H1 (cell line): ENCODE results near the gene UTP14C. TPM values are rescaled to one million over a fixed set of nuclear protein-coding genes. Genes with fewer than 3 reads are reported as not detected.

Experiments used
- CTCF ChIA-PET: fragments of 300-600 bp; sonication (Branson Sonifier 250); formaldehyde crosslinking; loops from one replicate; lab custom pipeline; 2021; ENCODE audit not compliant: partially characterized antibody; lab: Charles Lee
- POLR2A ChIA-PET: fragments of 300-600 bp; sonication (Branson Sonifier 250); formaldehyde crosslinking; loops from one replicate; lab custom pipeline; 2021; ENCODE audit warnings: inconsistent platforms; ENCODE audit not compliant: partially characterized antibody; lab: Charles Lee
- DNase-seq, 2 experiments: peaks; one replicate each; pipeline versions ENCODE4 v3.0.0 to v3.0.0-alpha.2; 2010 to 2022; ENCODE audit warnings: low spot score in 2 of 2, low read depth in 1 of 2, mixed read lengths in 1 of 2
- FAIRE-seq: peaks from 2 replicates; lab custom pipeline; 2011; peaks lifted over from hg19 to GRCh38; lab: Jason Lieb, UNC
- H2AFZ ChIP-seq: 2 replicates; pipeline ENCODE4 v1.8.1; 2012; ENCODE audit warnings: low read length, inconsistent platforms
- H2AK5ac ChIP-seq: 2 replicates; pipeline ENCODE4 v1.6.1; 2013; ENCODE audit warnings: low read depth, low read length
- H2BK120ac ChIP-seq: replicated peaks from 2 replicates; pipeline ENCODE3; 2013; ENCODE audit warnings: low read depth, low read length, inconsistent platforms
- H2BK12ac ChIP-seq: 2 replicates; pipeline ENCODE4 v1.6.1; 2013; ENCODE audit warnings: low read depth, low read length
- H2BK15ac ChIP-seq: 2 replicates; pipeline ENCODE4 v1.6.1; 2013; ENCODE audit warnings: low read length
- H2BK20ac ChIP-seq: 2 replicates; pipeline ENCODE4 v1.6.1; 2013; ENCODE audit warnings: low read length
- H2BK5ac ChIP-seq: 2 replicates; pipeline ENCODE4 v1.6.1; 2013; ENCODE audit warnings: low read depth, low read length
- H3K14ac ChIP-seq: 2 replicates; pipeline ENCODE4 v1.6.1; 2013; ENCODE audit warnings: inconsistent platforms; ENCODE audit not compliant: insufficient read length
- H3K18ac ChIP-seq: 2 replicates; pipeline ENCODE4 v1.6.1; 2013; ENCODE audit warnings: low read length; ENCODE audit errors: extremely low read depth
- H3K23ac ChIP-seq: 2 replicates; pipeline ENCODE4 v1.6.1; 2013; ENCODE audit warnings: inconsistent platforms; ENCODE audit not compliant: insufficient read length
- H3K23me2 ChIP-seq: 2 replicates; pipeline ENCODE4 v1.6.1; 2013; ENCODE audit warnings: low read depth, low read length
- H3K27ac ChIP-seq: 2 replicates; pipeline ENCODE4 v1.6.1; 2011; ENCODE audit warnings: low read depth, low read length, inconsistent platforms
- H3K27me3 ChIP-seq, 4 experiments: replicated peaks in 1 of 4; 1 replicate in 1 of 4; 2 replicates in 3 of 4; pipeline versions ENCODE4 v1.6.1 to v1.8.1; 2011 to 2013; ENCODE audit warnings: low read length in 3 of 4, mild to moderate bottlenecking in 3 of 4, inconsistent platforms in 2 of 4, mixed read lengths in 2 of 4, moderate library complexity in 1 of 4; ENCODE audit not compliant: control insufficient read depth in 3 of 4, insufficient read depth in 3 of 4; ENCODE audit errors: extremely low read depth in 1 of 4
- H3K36me3 ChIP-seq, 4 experiments: 2 replicates each; pipeline versions ENCODE4 v1.6.1 to v1.8.1; 2011 to 2013; ENCODE audit warnings: mild to moderate bottlenecking in 4 of 4, low read length in 3 of 4, moderate library complexity in 2 of 4, control low read depth in 1 of 4, inconsistent platforms in 1 of 4; ENCODE audit not compliant: insufficient read depth in 4 of 4, control insufficient read depth in 2 of 4
- H3K4ac ChIP-seq: replicated peaks from 2 replicates; pipeline ENCODE3; 2013; ENCODE audit warnings: low read length, low read depth, mixed read lengths, inconsistent platforms; ENCODE audit not compliant: insufficient read length
- H3K4me1 ChIP-seq, 4 experiments: replicated peaks in 1 of 4; 1 replicate in 1 of 4; 2 replicates in 3 of 4; pipeline versions ENCODE4 v1.6.1 to v1.8.1; 2011 to 2013; ENCODE audit warnings: low read length in 3 of 4, inconsistent platforms in 2 of 4, mixed read lengths in 1 of 4; ENCODE audit not compliant: insufficient read depth in 4 of 4, control insufficient read depth in 3 of 4
- H3K4me2 ChIP-seq, 2 experiments: 2 replicates each; pipeline versions ENCODE4 v1.6.1 to v1.8.1; 2011 to 2013; ENCODE audit warnings: low read depth in 2 of 2, low read length in 2 of 2, control low read depth in 1 of 2, inconsistent platforms in 1 of 2, mild to moderate bottlenecking in 1 of 2; ENCODE audit not compliant: insufficient read depth in 1 of 2
- H3K4me3 ChIP-seq, 4 experiments: fragments of 200-600, 300-600 bp in 1 of 4; sonication (generic), shearing (Covaris generic), sonication (Bioruptor Twin) in 1 of 4; 2 replicates each; pipeline versions ENCODE4 v1.5.1 to v1.8.1; 2011 to 2016; ENCODE audit warnings: low read length in 4 of 4, low read depth in 3 of 4, control low read depth in 2 of 4, inconsistent platforms in 2 of 4, mild to moderate bottlenecking in 2 of 4, mixed read lengths in 1 of 4, moderate library complexity in 1 of 4; ENCODE audit not compliant: insufficient read depth in 2 of 4; ENCODE audit errors: extremely low read depth in 1 of 4
- H3K56ac ChIP-seq: replicated peaks from 2 replicates; pipeline ENCODE3; 2013; ENCODE audit warnings: low read depth, mild to moderate bottlenecking, mixed read lengths, low read length, inconsistent platforms; ENCODE audit not compliant: insufficient read length
- H3K79me1 ChIP-seq: 2 replicates; pipeline ENCODE4 v1.6.1; 2013; ENCODE audit warnings: low read depth, low read length, control low read depth
- H3K79me2 ChIP-seq, 2 experiments: 2 replicates each; pipeline versions ENCODE4 v1.6.1 to v1.8.1; 2012 to 2013; ENCODE audit warnings: low read length in 2 of 2, mild to moderate bottlenecking in 2 of 2, inconsistent platforms in 1 of 2; ENCODE audit not compliant: insufficient read depth in 2 of 2, control insufficient read depth in 1 of 2
- H3K9ac ChIP-seq, 4 experiments: replicated peaks in 1 of 4; 1 replicate in 1 of 4; 2 replicates in 3 of 4; pipeline versions ENCODE4 v1.6.1 to v1.8.1; 2011 to 2013; ENCODE audit warnings: low read depth in 3 of 4, low read length in 3 of 4, control low read depth in 2 of 4, mild to moderate bottlenecking in 2 of 4, moderate library complexity in 2 of 4, inconsistent platforms in 1 of 4; ENCODE audit errors: extremely low read depth in 1 of 4
- H3K9me3 ChIP-seq, 2 experiments: 2 replicates each; pipeline versions ENCODE4 v1.6.1 to v1.8.1; 2012 to 2013; ENCODE audit warnings: mild to moderate bottlenecking in 2 of 2, moderate library complexity in 2 of 2, control low read depth in 1 of 2, inconsistent platforms in 1 of 2, low read depth in 1 of 2, low read length in 1 of 2, mixed read lengths in 1 of 2; ENCODE audit not compliant: insufficient read depth in 2 of 2
- H4K20me1 ChIP-seq, 2 experiments: replicated peaks in 1 of 2; 2 replicates each; pipeline versions ENCODE3 to v1.8.1; 2011 to 2013; ENCODE audit warnings: inconsistent platforms in 2 of 2, low read length in 2 of 2, mild to moderate bottlenecking in 1 of 2; ENCODE audit not compliant: insufficient read depth in 2 of 2, control insufficient read depth in 1 of 2
- H4K5ac ChIP-seq: 2 replicates; pipeline ENCODE4 v1.6.1; 2013; ENCODE audit warnings: low read length, low read depth, mixed read lengths, inconsistent platforms; ENCODE audit not compliant: insufficient read length
- H4K8ac ChIP-seq: 2 replicates; pipeline ENCODE4 v1.8.0; 2013; ENCODE audit warnings: mild to moderate bottlenecking, moderate library complexity, low read length, inconsistent platforms; ENCODE audit not compliant: insufficient read depth; ENCODE audit errors: extremely low read depth
- H4K91ac ChIP-seq: replicated peaks from 2 replicates; pipeline ENCODE3; 2013; ENCODE audit warnings: low read length, mixed read lengths, inconsistent platforms; ENCODE audit not compliant: insufficient read length
- HDAC2 ChIP-seq, 2 experiments: fragments of 300-600 bp in 1 of 2; sonication (generic) in 1 of 2; IDR thresholded peaks; 2 replicates each; pipeline ENCODE4 v1.6.1; 2011 to 2012; ENCODE audit warnings: low read depth in 2 of 2, low read length in 2 of 2, mild to moderate bottlenecking in 2 of 2, moderate library complexity in 2 of 2, borderline replicate concordance in 1 of 2, inconsistent platforms in 1 of 2
- SP1 ChIP-seq: IDR thresholded peaks from 2 replicates; pipeline ENCODE4 v1.6.1; 2011; ENCODE audit warnings: low read depth, low read length
- WGBS, 2 experiments: shearing (Covaris generic) in 1 of 2; methylation state at CpG; one replicate each; pipeline versions ENCODE4 v1.1.6 to v1.1.7; 2013 to 2015; ENCODE audit warnings: low lambda C conversion rate in 2 of 2, mixed read lengths in 2 of 2, inconsistent platforms in 1 of 2, low coverage in 1 of 2, missing lambda C conversion rate in 1 of 2; ENCODE audit not compliant: insufficient replicate concordance in 2 of 2, insufficient coverage in 1 of 2, insufficient read length in 1 of 2; ENCODE audit errors: extremely low coverage in 1 of 2, missing lambda C conversion rate in 1 of 2; 5-methylcytosine and 5-hydroxymethylcytosine counted together
- polyA plus RNA-seq, 7 experiments: library from polyadenylated mRNA; depleted of rRNA in 3 of 7; stranded (reverse) in 5 of 7; unstranded in 2 of 7; fragments of >200 nt in 5 of 7; fragments of 200-250 nt in 2 of 7; gene quantifications; 1 replicate in 5 of 7; 2 replicates in 1 of 7; 4 replicates in 1 of 7; pipeline versions ENCODE4 v1.2.1 to v1.2.3, GENCODE V29; 2011 to 2013; ENCODE audit warnings: missing spikeins in 2 of 7, mixed read lengths in 2 of 7
- total RNA-seq: library from RNA; stranded (reverse); fragmentation: NEBNext Ultra II Directional; extraction: Animal tissue kit (Norgen Biotek cat#: 25700); gene quantifications from 2 replicates; pipeline ENCODE4 v1.2.1, GENCODE V29; 2021

Gene UTP14C
- total and polyA plus RNA-seq, 2 of the 8 experiments (the other 6 are each of a cell fraction or from before 2014, with no cell fraction given) = 6.8 to 22.7 TPM

GRCh38 chr13:52006523-52007245, 17.8 kb upstream of the UTP14C start:
- Histone ChIP-seq H3K4ac (no peak overlapping the region), H3K79me2 (0 out of 4 replicates have a peak, but pooled peaks cover 0 to 2% of the 10 kb centered on the region in 2 experiments), H4K91ac (no peak overlapping the region)
- TF ChIP-seq HDAC2 (IDR thresholded peaks at IDR 0.05; ENCODE audit: borderline replicate concordance in 1 of 2, low read depth in 2 of 2, low read length in 2 of 2) = no peak
- no peak for TF ChIP-seq SP1

More at GRCh38 chr13:52006523-52007245, 17.8 kb upstream of the UTP14C start:
- Histone ChIP-seq H3K23ac (no peak overlapping the region), H2AFZ (no peak overlapping the region), H4K20me1 (peaks cover 0 to 9% of the 10 kb centered on the region in 2 experiments), H2BK20ac (no peak overlapping the region), H3K79me1 (peaks cover 4% of the 10 kb centered on the region), H3K18ac (no peak overlapping the region), H2BK15ac (no peak overlapping the region), H3K4me2 (no peak overlapping the region), H2AK5ac (no peak overlapping the region), H2BK120ac (no peak overlapping the region), H3K9me3 (no peaks in the 10 kb centered on the region), H3K4me1 (peaks cover 0 to 4% (median 0%) of the 10 kb centered on the region in 4 experiments; a peak in 2 of 7 replicates), H3K23me2 (peaks cover 8% of the 10 kb centered on the region), H3K27ac (no peak overlapping the region), H2BK5ac (no peak overlapping the region), H3K36me3 (no peaks in the 10 kb centered on the region), H3K4me3 (no peak overlapping the region), H4K8ac (no peak overlapping the region), H2BK12ac (no peak overlapping the region), H3K14ac (no peak overlapping the region), H3K9ac (no peak overlapping the region), H3K27me3 (peaks cover 2 to 21% (median 13%) of the 10 kb centered on the region in 4 experiments), H4K5ac (no peak overlapping the region), H3K56ac (no peak overlapping the region)
- ChIA-PET CTCF (interaction anchor here (1.5 kb wide), 1 partner anchor 71 kb away, joined by 3 read pairs; no protein-coding TSS in a partner anchor), POLR2A (no interaction called here)
- no peak for FAIRE-seq
- DNase-seq = no peak
- whole genome bisulfite sequencing, 2 experiments = 83% methylated on average over 8 of the region's 8 CpGs; no CpG with 5 or more reads in 1 of the 2 experiments
